Smooth muscle cell (in vitro differentiated cells): ENCODE measurements around the gene RTP1. TPM values are rescaled to one million over a fixed set of nuclear protein-coding genes. Genes with fewer than 3 reads are reported as not detected.

Experiments
- polyA plus RNA-seq: library from polyadenylated mRNA; unstranded; fragments of >200 nt; fragmentation: Nextera tagmentation; extraction: Ambion mirVana; gene quantifications from 2 replicates; pipeline ENCODE4 v1.2.1, GENCODE V29; 2016
- total RNA-seq: library from RNA; depleted of rRNA; stranded (reverse); fragments of >200 nt; gene quantifications from 2 replicates; pipeline ENCODE4 v1.2.3, GENCODE V29; 2014

The RTP1 gene
- total and polyA plus RNA-seq, 2 experiments from 2014 or later, result not detected

Other genes with a start within 250 kb of the RTP1 start
- 31.6 and 44.2 TPM in 2 replicates for gene RPL39L, start 58.0 kb upstream of the RTP1 start, total RNA-seq
- gene RPL39L, start 58.0 kb upstream of the RTP1 start, polyA plus RNA-seq, result 35.1 and 40.3 TPM in 2 replicates
- gene MASP1, start 94.3 kb downstream of the RTP1 start, total RNA-seq, result 54.0 and 54.1 TPM in 2 replicates
- 42.5 and 46.7 TPM in 2 replicates for gene MASP1, start 94.3 kb downstream of the RTP1 start, polyA plus RNA-seq
- gene RTP4, start 170.9 kb downstream of the RTP1 start, total RNA-seq, result not detected in 2 replicates
- gene RTP4, start 170.9 kb downstream of the RTP1 start, polyA plus RNA-seq, result 0.53 TPM in 1 of 2 replicates, not detected in the other